Panc1 (cell line): Measurements from ENCODE around the gene SLC10A3. TPM values are rescaled to one million over a fixed set of nuclear protein-coding genes. Genes with fewer than 3 reads are reported as not detected.

Source experiments
- ATAC-seq: fragments of 200-7000 bp; cut with Tn5 transposase; 2 replicates; pipeline ENCODE4 v1.9.1; 2020; ENCODE audit warnings: mild to moderate bottlenecking, moderate library complexity
- Bru-seq: library from RNA; stranded (reverse); fragments of 400-500 nt; gene quantifications from one replicate; lab custom pipeline; 2021; lab: Mats Ljungman, UMichigan
- BruChase-seq, 2 experiments: library from RNA; stranded (reverse); fragments of 400-500 nt; gene quantifications; one replicate each; lab custom pipeline; 2021; lab: Mats Ljungman, UMichigan
- BruUV-seq: library from RNA; stranded (reverse); fragments of 400-500 nt; replicated peaks from 2 replicates; lab custom pipeline; 2021; lab: Mats Ljungman, UMichigan
- CTCF ChIA-PET: fragments of 300-600 bp; sonication (Branson Sonifier 250); formaldehyde crosslinking; loops from one replicate; lab custom pipeline; 2022; ENCODE audit warnings: antibody characterized with exemption; lab: Charles Lee
- POLR2A ChIA-PET: fragments of 300-600 bp; sonication (Branson Sonifier 250); formaldehyde crosslinking; loops from one replicate; lab custom pipeline; 2022; ENCODE audit warnings: antibody characterized with exemption; lab: Charles Lee
- DNase-seq: peaks from one replicate; pipeline ENCODE4 v3.0.0-alpha.2; 2010; ENCODE audit warnings: low read depth, low spot score
- H3K27ac ChIP-seq: 2 replicates; pipeline ENCODE4 v1.5.1; 2011; ENCODE audit warnings: mild to moderate bottlenecking, low read length, inconsistent platforms
- H3K27me3 ChIP-seq: fragments of 200-500 bp; sonication (Bioruptor generic); 2 replicates; pipeline ENCODE4 v1.6.0; 2014; ENCODE audit warnings: low read length, inconsistent platforms; ENCODE audit not compliant: control insufficient read depth, insufficient read depth
- H3K36me3 ChIP-seq: fragments of 200-500 bp; sonication (Bioruptor generic); 2 replicates; pipeline ENCODE4 v1.5.1; 2014; ENCODE audit warnings: inconsistent platforms, mild to moderate bottlenecking, low read length, moderate library complexity; ENCODE audit not compliant: control insufficient read depth, insufficient read depth
- H3K4me1 ChIP-seq: 2 replicates; pipeline ENCODE4 v1.5.1; 2011; ENCODE audit warnings: inconsistent platforms, mild to moderate bottlenecking, low read length, moderate library complexity; ENCODE audit not compliant: control insufficient read depth, insufficient read depth
- H3K4me3 ChIP-seq, 2 experiments: 2 replicates each; pipeline ENCODE4 v1.5.1; 2011 to 2012; ENCODE audit warnings: low read depth in 2 of 2, low read length in 2 of 2, mild to moderate bottlenecking in 2 of 2, inconsistent platforms in 1 of 2, moderate library complexity in 1 of 2
- H3K9me3 ChIP-seq: fragments of 200-500 bp; sonication (Bioruptor generic); 2 replicates; pipeline ENCODE4 v1.5.1; 2014; ENCODE audit warnings: low read depth, mild to moderate bottlenecking, inconsistent platforms, low read length, moderate library complexity; ENCODE audit not compliant: control insufficient read depth, insufficient read depth
- CTCF ChIP-seq: fragments of 450-650 bp; IDR thresholded peaks from 2 replicates; pipeline ENCODE4 v1.5.1; 2017; ENCODE audit warnings: mild to moderate bottlenecking
- POLR2AphosphoS5 ChIP-seq: IDR thresholded peaks from 2 replicates; pipeline ENCODE4 v1.6.1; 2012; ENCODE audit warnings: mild to moderate bottlenecking, low read depth, low read length, moderate library complexity
- REST ChIP-seq, 2 experiments: IDR thresholded peaks; 2 replicates each; pipeline ENCODE4 v1.6.1; 2011 to 2012; ENCODE audit warnings: low read depth in 2 of 2, control low read depth in 1 of 2, low read length in 1 of 2, mild to moderate bottlenecking in 1 of 2, moderate library complexity in 1 of 2; ENCODE audit not compliant: insufficient read depth in 1 of 2
- SIN3A ChIP-seq: IDR thresholded peaks from 2 replicates; pipeline ENCODE4 v1.6.1; 2012; ENCODE audit warnings: low read depth, mild to moderate bottlenecking, low read length, moderate library complexity, borderline replicate concordance; ENCODE audit not compliant: insufficient read depth
- TCF7L2 ChIP-seq: IDR thresholded peaks from 2 replicates; pipeline ENCODE4 v1.6.1; 2011; ENCODE audit warnings: mild to moderate bottlenecking, low read depth, low read length, inconsistent platforms
- in situ Hi-C: cut with HindIII; loops from 2 replicates; pipeline ENCODE4 v1.10.0; 2016; ENCODE audit warnings: low sequenced_read_pairs, low pct_unique_long_range_greater_than_20kb
- intact Hi-C: fragments of 100-400 bp; cut with micrococcal nuclease; formaldehyde crosslinking; loops from one replicate; pipeline ENCODE4 v1.10.0; 2022; ENCODE audit not compliant: unreplicated experiment
- long read RNA-seq: library from polyadenylated mRNA; unstranded; transcript quantifications from one replicate; pipeline ENCODE4 v2.0.0, GENCODE V29; 2021; ENCODE audit not compliant: unreplicated experiment
- polyA plus RNA-seq: library from polyadenylated mRNA; unstranded; fragments of >200 nt; gene quantifications from one replicate; pipeline ENCODE4 v1.2.1, GENCODE V29; 2012; ENCODE audit warnings: missing spikeins; ENCODE audit not compliant: insufficient read length
- total RNA-seq: library from RNA; stranded (reverse); gene quantifications from one replicate; pipeline ENCODE4 v1.2.1, GENCODE V29; 2021; ENCODE audit not compliant: unreplicated experiment

Gene SLC10A3
- total RNA-seq: 64.1 TPM
- polyA plus RNA-seq: 92.1 TPM
- Bru-seq, nascent RNA: percentile 56 among the genes with signal in this experiment
- BruChase-seq, experiment 1, labeled RNA remaining after a 2-hour chase: percentile 81 among the genes with signal in this experiment
- percentile 94 among the genes with signal in this experiment for BruChase-seq, experiment 2, labeled RNA remaining after a 6-hour chase
- long read RNA-seq, transcript SLC10A3-201 (2 exons, 2,161 nt): major isoform, 308 of 375 reads
- long read RNA-seq, partial matches to known transcripts: 17 of 375 reads
- long read RNA-seq, other reads (novel, unspliced or antisense): 49 of 375 reads

- intact Hi-C loops: no loop called here
- ChIA-PET POLR2A (interaction anchor here (0.7 kb wide), 3 partner anchors 41 to 121 kb away, joined by 4 to 9 read pairs (median 8); no protein-coding TSS in a partner anchor), CTCF (interaction anchor here (0.6 to 0.9 kb wide), 3 partner anchors 13 to 81 kb away, joined by 3 to 11 read pairs (median 3); no protein-coding TSS in a partner anchor)
- Histone ChIP-seq H3K27ac (peak within 1 kb of the TSS; percentile 89), H3K36me3 (no peaks in the 10 kb centered on the region), H3K4me3 (peak within 1 kb of the TSS; percentile 72 to 89), H3K27me3 (no peaks in the 10 kb centered on the region), H3K9me3 (no peaks in the 10 kb centered on the region), H3K4me1 (peaks cover 18% of the 10 kb centered on the region)
- BruUV-seq: no TSS peak
- DNase-seq (peak; percentile 79), ATAC-seq (peak; percentile 92)
- 0 out of 2 replicates have a peak, but pooled peaks have one; percentile 60 for TF ChIP-seq SIN3A
- peak; percentile 83 for TF ChIP-seq POLR2AphosphoS5
- no peak for TF ChIP-seq TCF7L2
- in situ Hi-C loops: no loop called here
Measured at GRCh38 chrX:154490414-154491083, at the start of gene SLC10A3. Gene SLC10A3, minus strand, starts transcription at chrX:154490629. Its CDS starts 1,689 bp downstream, at chrX:154488940.

GRCh38 chrX:154539077-154539476 is 48.6 kb upstream of the SLC10A3 start:
- ChIA-PET POLR2A (interaction anchor here (0.6 to 1.1 kb wide), 2 partner anchors 12 to 122 kb away, joined by 3 to 4 read pairs; no protein-coding TSS in a partner anchor), CTCF (no interaction called here)
- H3K36me3 ChIP-seq: peaks cover 5% of the 10 kb centered on the region
- TF ChIP-seq REST (IDR thresholded peaks at IDR 0.05; ENCODE audit: insufficient read depth in 1 of 2, low read depth in 2 of 2, low read length in 1 of 2) (no peak), POLR2AphosphoS5 (peak; percentile 39; the same call in 1 of the 2 replicates)
- H3K4me1 ChIP-seq: peaks cover 50% of the 10 kb centered on the region
- no TSS peak for BruUV-seq
- in situ Hi-C loops: no loop called here
- no peaks in the 10 kb centered on the region for H3K9me3 ChIP-seq
- intact Hi-C loops: no loop called here
- no peak for DNase-seq
- H3K4me3 ChIP-seq: no peak overlapping the region
- H3K27me3 ChIP-seq: no peaks in the 10 kb centered on the region
- peak overlapping the region; percentile 66 for H3K27ac ChIP-seq
- no peak for ATAC-seq

- ChIA-PET POLR2A (no interaction called here), CTCF (no interaction called here)
- Histone ChIP-seq H3K27me3 (no peaks in the 10 kb centered on the region), H3K9me3 (no peaks in the 10 kb centered on the region), H3K4me3 (no peak overlapping the region), H3K27ac (0 out of 2 replicates have a peak overlapping the region, but pooled peaks have one; percentile 34), H3K36me3 (peaks cover 10% of the 10 kb centered on the region), H3K4me1 (peaks cover 18% of the 10 kb centered on the region)
- no TSS peak for BruUV-seq
- TF ChIP-seq SIN3A (no peak), TCF7L2 (no peak), REST (IDR thresholded peaks at IDR 0.05; ENCODE audit: insufficient read depth in 1 of 2, low read depth in 2 of 2, low read length in 1 of 2) (no peak), CTCF (no peak), POLR2AphosphoS5 (no peak)
- ATAC-seq (no peak), DNase-seq (no peak)
- in situ Hi-C loops (no loop called here), intact Hi-C loops (no loop called here)
Measured at GRCh38 chrX:154535892-154536291, 45.5 kb upstream of the SLC10A3 start.
